Pancreas (tissue), 10 donors: ENCODE data around the gene GLI3. TPM values are rescaled to one million over a fixed set of nuclear protein-coding genes. Genes with fewer than 3 reads are reported as not detected.
A peak's percentile ranks its signal among the peaks of the same experiment; 100 is the strongest.

Experiments
- ATAC-seq, 4 donors: fragments of 200-7000 bp; cut with Tn5 transposase; one replicate each; pipeline versions ENCODE4 v1.8.0 to v1.9.1; 2020; ENCODE audit warnings: mild to moderate bottlenecking in 4 of 4, moderate library complexity in 4 of 4
- DNase-seq, 6 donors: peaks; one replicate each; pipeline ENCODE4 v3.0.0-alpha.2; 2020
- FAIRE-seq: peaks from 2 replicates; lab custom pipeline; 2012; peaks lifted over from hg19 to GRCh38; lab: Jason Lieb, UNC
- H3K27ac ChIP-seq, 4 donors: fragments of 200-600 bp; sonication (generic); 1 replicate in 3 of 4; 2 replicates in 1 of 4; pipeline versions ENCODE4 v1.5.0 to v1.8.0; 2020
- H3K27me3 ChIP-seq, 4 donors: fragments of 200-600 bp; one replicate each; pipeline ENCODE4 v1.8.0; 2021
- H3K36me3 ChIP-seq, 3 donors: fragments of 200-600 bp; sonication (generic) in 1 of 3; one replicate each; pipeline versions ENCODE4 v1.5.0 to v1.8.0; 2020 to 2021
- H3K4me1 ChIP-seq, 3 donors: fragments of 200-600 bp; one replicate each; pipeline ENCODE4 v1.8.0; 2021
- H3K4me3 ChIP-seq, 4 donors: fragments of 200-600 bp; sonication (generic) in 2 of 4; one replicate each; pipeline versions ENCODE4 v1.5.0 to v1.8.0; 2020 to 2021
- H3K9me3 ChIP-seq, 4 donors: fragments of 200-600 bp; one replicate each; pipeline ENCODE4 v1.8.0; 2021
- WGBS, 2 donors: extraction: QIAGEN DNeasy Blood & Tissue Kit; methylation state at CpG; one replicate each; pipeline ENCODE4 v1.1.7; 2013; 5-methylcytosine and 5-hydroxymethylcytosine counted together
- intact Hi-C, 3 donors: fragments of 100-400 bp; cut with DNase I; formaldehyde crosslinking; loops; one replicate each; pipeline versions ENCODE4 v1.11.1 to v1.14.2; 2022
- polyA plus RNA-seq, 2 donors: library from polyadenylated mRNA; stranded (reverse); fragments of 200-250 nt; gene quantifications; one replicate each; pipeline ENCODE4 v1.2.3, GENCODE V29; 2013
- total RNA-seq, 6 donors: library from RNA; stranded (reverse); fragmentation: NEBNext Ultra II Directional in 4 of 6; extraction: Animal tissue kit (Norgen Biotek cat#: 25700) in 4 of 6; gene quantifications; one replicate each; pipeline versions ENCODE4 v1.2.1 to v1.2.4, GENCODE V29; 2021 to 2023
- TF ChIP-seq, protein P1 (sequence below), 4 donors: fragments of 200-600 bp; sonication (generic) in 3 of 4; IDR thresholded peaks; one replicate each; pipeline versions ENCODE4 v1.5.0 to v1.8.0; 2021; ENCODE audit warnings: antibody characterized with exemption in 4 of 4
- donor health status: healthy with polysubstance abuse.
- donor health status: DM: no; HTN: no; CAD: no; lungs with moderate emphysema.
- donor health status: DM: no; HTN: no; CAD: no.
- donor health status: control.
- donor health status: control.
- donor health status: Bipolar disorder and iron deficiency.
- donor health status: DM: yes; HTN: yes; CAD: no.
- donor health status: DM: no; HTN: no; CAD: no.
- donor health status: DM: no; HTN: no; CAD: no.
- donor health status: DM: yes; HTN: yes; CAD: no.

Gene GLI3
- total and polyA plus RNA-seq, 8 donors: 0.38 to 6.2 (median 1.4) TPM

DNA sequence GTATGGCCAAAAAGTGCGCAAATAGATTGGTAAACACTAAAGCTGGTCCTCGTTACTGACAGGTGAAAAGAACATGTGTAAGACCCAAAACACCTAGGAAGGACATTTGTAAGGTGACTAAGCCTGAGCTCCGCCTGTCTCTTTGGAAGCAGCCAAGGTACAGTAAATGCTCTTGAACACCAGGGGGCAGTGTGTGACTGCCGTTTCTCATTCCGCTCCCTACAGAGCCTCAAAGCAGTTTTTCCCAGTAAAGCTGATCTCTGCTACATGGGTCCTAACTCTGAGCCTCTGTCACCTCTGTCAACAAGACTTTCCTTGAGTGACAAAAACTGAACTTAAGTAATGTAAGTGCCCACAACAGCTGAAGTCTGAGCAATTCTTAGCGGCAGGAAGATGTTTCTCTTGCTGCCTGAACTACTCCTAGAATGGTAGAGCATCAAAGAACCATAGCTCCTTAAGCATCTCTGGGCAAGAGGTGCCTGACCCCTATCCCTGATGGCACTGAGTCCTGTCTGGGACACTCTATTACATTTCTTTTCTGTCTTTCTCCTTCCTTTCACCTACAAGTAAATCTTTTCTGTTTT, 296.2 kb downstream of the GLI3 start:
- no peaks in the 10 kb centered on the region for H3K9me3 ChIP-seq
- DNase-seq: peak in 5 of 6 donors; percentile 46 to 73 (median 52)
- H3K27me3 ChIP-seq: no peaks in the 10 kb centered on the region
- H3K4me3 ChIP-seq: no peak overlapping the region
- H3K4me1 ChIP-seq: peaks cover 0 to 3% (median 0%) of the 10 kb centered on the region in 3 donors
- H3K36me3 ChIP-seq: no peaks in the 10 kb centered on the region
- TF ChIP-seq, protein P1, sequence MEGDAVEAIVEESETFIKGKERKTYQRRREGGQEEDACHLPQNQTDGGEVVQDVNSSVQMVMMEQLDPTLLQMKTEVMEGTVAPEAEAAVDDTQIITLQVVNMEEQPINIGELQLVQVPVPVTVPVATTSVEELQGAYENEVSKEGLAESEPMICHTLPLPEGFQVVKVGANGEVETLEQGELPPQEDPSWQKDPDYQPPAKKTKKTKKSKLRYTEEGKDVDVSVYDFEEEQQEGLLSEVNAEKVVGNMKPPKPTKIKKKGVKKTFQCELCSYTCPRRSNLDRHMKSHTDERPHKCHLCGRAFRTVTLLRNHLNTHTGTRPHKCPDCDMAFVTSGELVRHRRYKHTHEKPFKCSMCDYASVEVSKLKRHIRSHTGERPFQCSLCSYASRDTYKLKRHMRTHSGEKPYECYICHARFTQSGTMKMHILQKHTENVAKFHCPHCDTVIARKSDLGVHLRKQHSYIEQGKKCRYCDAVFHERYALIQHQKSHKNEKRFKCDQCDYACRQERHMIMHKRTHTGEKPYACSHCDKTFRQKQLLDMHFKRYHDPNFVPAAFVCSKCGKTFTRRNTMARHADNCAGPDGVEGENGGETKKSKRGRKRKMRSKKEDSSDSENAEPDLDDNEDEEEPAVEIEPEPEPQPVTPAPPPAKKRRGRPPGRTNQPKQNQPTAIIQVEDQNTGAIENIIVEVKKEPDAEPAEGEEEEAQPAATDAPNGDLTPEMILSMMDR (IDR thresholded peaks at IDR 0.05): peak; percentile 75 to 92 (median 84)
- peak; percentile 75 for FAIRE-seq
- ATAC-seq: peak; percentile 80 to 90 (median 88)
- H3K27ac ChIP-seq: no peak overlapping the region
- WGBS, 2 donors: 5 to 6% methylated on average over 6 of the region's 6 CpGs
- intact Hi-C loops: no loop called here

DNA sequence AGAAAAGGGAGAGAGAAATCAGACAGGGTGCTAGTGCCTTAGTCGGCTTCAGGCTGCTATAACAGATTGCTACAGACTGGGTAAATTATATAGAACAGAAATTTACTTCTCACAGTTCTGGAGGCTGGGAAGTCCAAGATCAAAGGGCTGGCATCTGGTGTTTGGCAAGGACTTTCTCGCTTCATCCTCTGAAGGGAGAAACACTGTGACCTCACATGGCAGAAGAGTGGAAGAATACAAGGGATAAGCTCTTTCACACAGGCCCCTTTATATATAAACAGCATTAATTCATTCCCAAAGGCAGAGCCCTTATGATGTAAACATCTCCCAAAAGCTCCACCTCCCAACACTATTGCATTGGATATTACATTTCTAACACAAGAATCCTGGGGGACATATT, 298.6 kb downstream of the GLI3 start:
- DNase-seq (no peak), ATAC-seq (no peak), FAIRE-seq (no peak)
- intact Hi-C loops: no loop called here
- no peaks in the 10 kb centered on the region for H3K9me3 ChIP-seq
- no peak overlapping the region for H3K27ac ChIP-seq
- H3K27me3 ChIP-seq: no peaks in the 10 kb centered on the region
- no peak overlapping the region for H3K4me3 ChIP-seq
- peaks cover 0 to 2% (median 0%) of the 10 kb centered on the region in 3 donors for H3K4me1 ChIP-seq
- WGBS, 2 donors: 46 to 62% methylated on average over 2 of the region's 2 CpGs
- TF ChIP-seq, protein P1 (IDR thresholded peaks at IDR 0.05): no peak
- H3K36me3 ChIP-seq: no peaks in the 10 kb centered on the region

DNA sequence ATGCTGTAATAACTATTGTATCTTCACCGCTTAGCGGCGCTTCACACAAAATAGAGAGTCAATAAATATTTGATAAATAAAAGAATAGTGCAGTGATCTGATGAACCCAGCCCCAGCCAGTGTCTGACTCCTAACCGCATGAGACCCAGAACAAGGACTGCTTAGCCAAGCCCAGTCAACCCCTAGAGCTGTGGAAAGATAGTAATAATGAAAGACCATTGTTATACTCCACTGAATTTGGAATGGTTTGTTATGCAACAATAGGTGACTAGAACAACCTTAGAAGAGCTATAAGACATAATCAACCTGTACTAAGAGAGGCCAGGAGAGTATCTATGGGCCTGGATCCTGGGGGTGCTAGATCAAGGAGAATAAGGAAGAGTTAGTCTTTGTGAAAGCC, 303.6 kb downstream of the GLI3 start:
- intact Hi-C loops: no loop called here
- DNase-seq (no peak), ATAC-seq (no peak), FAIRE-seq (no peak)
- Histone ChIP-seq H3K9me3 (no peaks in the 10 kb centered on the region), H3K4me1 (no peaks in the 10 kb centered on the region), H3K4me3 (no peak overlapping the region), H3K27ac (no peak overlapping the region), H3K36me3 (no peaks in the 10 kb centered on the region), H3K27me3 (no peaks in the 10 kb centered on the region)
- TF ChIP-seq, protein P1 (IDR thresholded peaks at IDR 0.05): no peak
- WGBS, 2 donors: 93 to 94% methylated on average over 4 of the region's 4 CpGs

DNA sequence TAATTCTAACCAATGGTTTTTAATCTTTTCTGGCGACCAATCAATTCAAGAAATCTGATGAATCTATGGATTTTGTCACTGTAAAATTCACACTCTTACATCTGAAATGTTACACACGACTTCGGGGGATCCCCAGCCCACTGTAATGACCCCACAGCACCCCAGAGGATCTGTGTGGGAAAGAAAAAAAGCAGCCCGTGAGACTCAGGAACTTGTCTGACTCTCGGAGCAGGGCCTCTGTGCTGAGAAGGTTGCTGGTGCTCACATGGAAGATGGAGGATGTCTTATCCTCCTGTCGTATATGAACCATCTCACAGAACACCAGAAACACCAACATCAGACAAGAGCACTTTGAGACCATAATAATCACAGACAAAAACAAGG, 305.8 kb downstream of the GLI3 start:
- no peak for FAIRE-seq
- intact Hi-C loops: no loop called here
- no peaks in the 10 kb centered on the region for H3K27me3 ChIP-seq
- no peaks in the 10 kb centered on the region for H3K36me3 ChIP-seq
- no peaks in the 10 kb centered on the region for H3K9me3 ChIP-seq
- no peak for DNase-seq
- no peaks in the 10 kb centered on the region for H3K4me1 ChIP-seq
- 51 to 55% methylated on average over 6 of the region's 6 CpGs for WGBS, 2 donors
- ATAC-seq: no peak
- TF ChIP-seq, protein P1 (IDR thresholded peaks at IDR 0.05): no peak
- no peak overlapping the region for H3K4me3 ChIP-seq
- H3K27ac ChIP-seq: no peak overlapping the region

DNA sequence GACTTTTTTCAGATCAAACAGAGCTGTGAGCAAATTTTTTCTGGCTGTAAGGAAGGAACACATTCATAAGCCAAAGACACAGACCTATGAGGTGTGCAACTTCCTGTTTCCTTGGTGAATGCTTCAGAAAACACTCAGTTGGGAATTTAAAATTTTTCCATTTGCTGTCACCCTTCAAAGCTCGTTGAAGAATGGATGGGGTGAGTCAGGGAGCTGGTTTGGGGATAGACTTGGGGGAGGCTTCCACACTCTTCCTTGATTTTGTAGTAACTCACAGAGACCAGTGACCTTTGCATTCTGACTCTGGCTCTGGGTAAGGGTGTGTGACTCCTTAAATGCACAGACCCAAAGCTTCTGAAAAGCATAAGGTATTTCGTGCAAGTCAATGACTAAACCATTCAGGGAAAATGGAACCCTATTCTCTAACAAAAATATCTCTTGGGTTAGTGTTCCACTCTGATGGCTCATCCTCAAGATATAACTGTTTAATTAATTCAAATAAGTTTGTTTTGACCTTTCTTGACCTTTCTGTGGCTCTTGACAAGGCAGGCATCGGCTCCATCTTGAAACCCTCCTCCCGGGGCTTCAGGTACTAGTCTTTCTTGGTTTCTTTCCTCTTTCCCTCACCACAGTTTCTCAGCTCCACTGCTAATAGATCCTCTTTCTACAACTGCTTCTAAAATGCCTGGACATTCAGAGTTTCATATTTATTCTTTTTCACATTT, 306.3 kb downstream of the GLI3 start:
- Histone ChIP-seq H3K9me3 (no peaks in the 10 kb centered on the region), H3K27me3 (no peaks in the 10 kb centered on the region), H3K36me3 (no peaks in the 10 kb centered on the region), H3K27ac (no peak overlapping the region), H3K4me3 (no peak overlapping the region), H3K4me1 (no peaks in the 10 kb centered on the region)
- DNase-seq (no peak), ATAC-seq (no peak), FAIRE-seq (no peak)
- TF ChIP-seq, protein P1 (IDR thresholded peaks at IDR 0.05): no peak
- intact Hi-C loops: no loop called here
- WGBS, 2 donors: 57 to 72% methylated on average over 4 of the region's 4 CpGs
